ENCODE measurements around the gene TMEM123. TPM values are rescaled to one million over a fixed set of nuclear protein-coding genes. Genes with fewer than 3 reads are reported as not detected.

The TMEM123 gene
- polyA plus RNA-seq, 1 experiment = 434 TPM

DNA sequence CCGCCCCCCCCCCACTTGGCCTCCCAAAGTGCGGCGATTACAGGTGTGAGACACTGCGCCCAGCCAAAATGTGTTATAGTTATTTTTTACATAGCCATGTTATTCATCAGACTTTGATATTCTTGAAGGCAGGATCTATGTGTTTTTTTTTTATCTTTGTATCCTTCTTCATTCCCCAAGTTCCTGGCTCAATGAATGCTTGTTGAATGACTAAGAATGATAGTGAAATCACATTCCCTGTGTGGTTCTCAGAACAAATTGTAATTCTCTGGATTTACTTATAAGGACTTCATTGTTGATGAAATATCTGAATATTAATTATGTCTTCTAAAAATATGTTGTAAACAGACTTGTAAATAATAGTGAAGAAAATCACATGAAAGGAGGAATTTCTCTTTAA lies 44.5 kb upstream of the TMEM123 start:
- no peak for TF ChIP-seq CTCF (IDR thresholded peaks at IDR 0.05; ENCODE audit: low read depth, low read length)
- H3K9me3 ChIP-seq (ENCODE audit: control insufficient read depth, insufficient read depth, low read length) = no peaks in the 10 kb centered on the region
- H3K27me3 ChIP-seq (ENCODE audit: control insufficient read depth, insufficient read depth, low read length) = no peaks in the 10 kb centered on the region
- no peak overlapping the region for H3K4me3 ChIP-seq (ENCODE audit: low read depth, low read length)
- no peak for DNase-seq (ENCODE audit: low read depth, low spot score)
- ChIA-PET POLR2A (no interaction called here), CTCF (interaction anchor here (1.8 kb wide), 3 partner anchors 107 to 155 kb away, joined by 21 to 44 read pairs (median 30); no protein-coding TSS in a partner anchor)
- no peak overlapping the region for H3K27ac ChIP-seq (ENCODE audit: low read depth, low read length)

- ChIA-PET CTCF (interaction anchor here (0.5 to 1.8 kb wide), 32 partner anchors 8 to 307 kb away, joined by 3 to 44 read pairs (median 3); partner anchors contain the start of gene MMP7), POLR2A (no interaction called here)
- Histone ChIP-seq H3K9me3 (ENCODE audit: control insufficient read depth, insufficient read depth, low read length) (no peaks in the 10 kb centered on the region), H3K27me3 (ENCODE audit: control insufficient read depth, insufficient read depth, low read length) (peaks cover 3% of the 10 kb centered on the region), H3K27ac (ENCODE audit: low read depth, low read length) (no peak overlapping the region), H3K4me3 (ENCODE audit: low read depth, low read length) (no peak overlapping the region)
- TF ChIP-seq CTCF (IDR thresholded peaks at IDR 0.05; ENCODE audit: low read depth, low read length) = peak; percentile 62
- peak; percentile 75 for DNase-seq (ENCODE audit: low read depth, low spot score)
Observed at GRCh38 chr11:102495161-102496042, 42.8 kb upstream of the TMEM123 start.

DNA sequence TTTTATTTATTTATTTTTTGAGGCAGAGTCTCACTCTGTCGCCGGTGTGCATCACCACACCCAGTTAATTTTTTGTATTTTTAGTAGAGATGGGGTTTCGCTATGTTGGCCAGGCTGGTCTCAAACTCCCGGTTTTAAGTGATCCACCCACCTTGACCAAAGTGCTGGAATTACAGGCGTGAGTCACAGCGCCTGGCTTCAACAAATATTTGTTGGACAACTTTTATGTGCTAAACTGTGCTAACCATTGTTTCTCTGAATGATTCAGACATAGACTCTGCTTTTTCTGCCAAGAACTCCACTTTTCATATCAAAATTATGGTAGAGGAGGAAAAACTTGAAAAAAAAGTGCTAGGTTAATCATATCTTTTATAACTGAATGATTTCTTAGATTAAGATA lies 41.7 kb upstream of the TMEM123 start:
- CTCF ChIA-PET = interaction anchor here (0.5 to 4.0 kb wide), 5 partner anchors 16 to 152 kb away, joined by 3 to 19 read pairs (median 5); no protein-coding TSS in a partner anchor
- H3K9me3 ChIP-seq (ENCODE audit: control insufficient read depth, insufficient read depth, low read length) = no peaks in the 10 kb centered on the region
- H3K27ac ChIP-seq (ENCODE audit: low read depth, low read length) = no peak overlapping the region
- DNase-seq (ENCODE audit: low read depth, low spot score) = no peak
- POLR2A ChIA-PET = no interaction called here
- no peak overlapping the region for H3K4me3 ChIP-seq (ENCODE audit: low read depth, low read length)
- TF ChIP-seq CTCF (IDR thresholded peaks at IDR 0.05; ENCODE audit: low read depth, low read length) = no peak
- peaks cover 3% of the 10 kb centered on the region for H3K27me3 ChIP-seq (ENCODE audit: control insufficient read depth, insufficient read depth, low read length)

DNA sequence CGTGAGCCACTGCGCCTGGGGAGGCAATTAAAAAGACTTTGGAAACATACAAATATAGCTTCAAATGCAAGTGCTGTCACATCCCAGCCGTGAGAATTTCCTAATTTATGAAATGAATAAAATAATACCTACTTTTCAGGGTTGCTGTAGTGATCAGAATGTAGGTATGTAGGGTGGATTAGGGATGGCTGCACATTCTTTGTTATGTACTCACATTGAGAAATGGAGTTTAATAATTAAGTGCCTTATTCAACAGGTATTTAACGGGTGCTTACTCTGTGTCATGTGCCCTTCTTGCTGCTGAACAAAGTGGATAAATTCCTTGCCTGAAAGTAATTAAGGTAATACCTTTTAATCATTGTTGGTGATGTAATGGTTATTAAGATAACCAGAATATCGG lies 41.0 kb upstream of the TMEM123 start:
- DNase-seq (ENCODE audit: low read depth, low spot score) = no peak
- ChIA-PET CTCF (interaction anchor here (0.9 to 4.0 kb wide), 5 partner anchors 15 to 152 kb away, joined by 3 to 19 read pairs (median 5); no protein-coding TSS in a partner anchor), POLR2A (no interaction called here)
- Histone ChIP-seq H3K4me3 (ENCODE audit: low read depth, low read length) (no peak overlapping the region), H3K9me3 (ENCODE audit: control insufficient read depth, insufficient read depth, low read length) (no peaks in the 10 kb centered on the region), H3K27ac (ENCODE audit: low read depth, low read length) (no peak overlapping the region), H3K27me3 (ENCODE audit: control insufficient read depth, insufficient read depth, low read length) (peaks cover 3% of the 10 kb centered on the region)
- no peak for TF ChIP-seq CTCF (IDR thresholded peaks at IDR 0.05; ENCODE audit: low read depth, low read length)

GRCh38 chr11:102491969-102492368 lies 39.4 kb upstream of the TMEM123 start:
- Histone ChIP-seq H3K27ac (ENCODE audit: low read depth, low read length) (no peak overlapping the region), H3K9me3 (ENCODE audit: control insufficient read depth, insufficient read depth, low read length) (no peaks in the 10 kb centered on the region), H3K27me3 (ENCODE audit: control insufficient read depth, insufficient read depth, low read length) (peaks cover 5% of the 10 kb centered on the region), H3K4me3 (ENCODE audit: low read depth, low read length) (no peak overlapping the region)
- no peak for DNase-seq (ENCODE audit: low read depth, low spot score)
- TF ChIP-seq CTCF (IDR thresholded peaks at IDR 0.05; ENCODE audit: low read depth, low read length) = no peak
- ChIA-PET POLR2A (no interaction called here), CTCF (interaction anchor here (0.9 to 4.0 kb wide), 2 partner anchors 13 to 150 kb away, joined by 4 to 19 read pairs; no protein-coding TSS in a partner anchor)
